Neural cell (in vitro differentiated cells): Measurements from ENCODE around the gene PRIMPOL.

Source experiments
- CTCF ChIP-seq: fragments of 450-650 bp; IDR thresholded peaks from 2 replicates; pipeline ENCODE4 v1.5.1; 2014; ENCODE audit warnings: antibody characterized with exemption, mild to moderate bottlenecking, moderate library complexity; ENCODE audit not compliant: poor library complexity, severe bottlenecking
- EP300 ChIP-seq: fragments of 450-650 bp; conservative IDR thresholded peaks from 2 replicates; pipeline ENCODE4 v1.6.1; 2014; ENCODE audit warnings: antibody characterized with exemption, mild to moderate bottlenecking, moderate library complexity; ENCODE audit not compliant: poor library complexity, severe bottlenecking
- EZH2 ChIP-seq: fragments of 200-600, 300-800 bp; shearing (Covaris generic), sonication (generic); IDR thresholded peaks from 2 replicates; pipeline ENCODE4 v1.6.1; 2014; ENCODE audit warnings: antibody characterized with exemption, low read length, borderline replicate concordance, mild to moderate bottlenecking; ENCODE audit not compliant: insufficient read depth, poor library complexity, severe bottlenecking
- MXI1 ChIP-seq: fragments of 450-650 bp; conservative IDR thresholded peaks from 2 replicates; pipeline ENCODE4 v1.6.1; 2014; ENCODE audit warnings: antibody characterized with exemption, mild to moderate bottlenecking; ENCODE audit not compliant: poor library complexity, severe bottlenecking
- POLR2AphosphoS5 ChIP-seq: IDR thresholded peaks from 2 replicates; pipeline ENCODE4 v1.6.1; 2012
- RAD21 ChIP-seq: fragments of 450-650 bp; conservative IDR thresholded peaks from 2 replicates; pipeline ENCODE4 v1.6.1; 2014; ENCODE audit warnings: antibody characterized with exemption, mild to moderate bottlenecking, moderate library complexity
- REST ChIP-seq: IDR thresholded peaks from 2 replicates; pipeline ENCODE4 v1.6.1; 2012; ENCODE audit warnings: borderline replicate concordance
- TAF1 ChIP-seq: IDR thresholded peaks from 2 replicates; pipeline ENCODE4 v1.6.1; 2012; ENCODE audit warnings: low read depth

GRCh38 chr4:184632842-184633241 is 16.7 kb upstream of the PRIMPOL start:
- no peak for TF ChIP-seq MXI1
- no peak for TF ChIP-seq RAD21
- no peak for TF ChIP-seq CTCF
- TF ChIP-seq EZH2, result no peak
- TF ChIP-seq EP300, result no peak
- TF ChIP-seq REST, result no peak
- no peak for TF ChIP-seq TAF1
- TF ChIP-seq POLR2AphosphoS5, result no peak
